Activated naive CD4-positive, alpha-beta T cell treated with Interleukin-2 at 50 U/mL for 16 hours (primary cell): Measurements from ENCODE around the gene ANO1.
"Not testable (repeated sequence)": the region's sequence is repeated elsewhere in the genome, so short reads cannot be mapped to it uniquely, and the experiment has no call there.

Source experiments
- DNase-seq: peaks from one replicate; pipeline ENCODE4 v3.0.0-alpha.2; 2020

ANO1 gene

DNA sequence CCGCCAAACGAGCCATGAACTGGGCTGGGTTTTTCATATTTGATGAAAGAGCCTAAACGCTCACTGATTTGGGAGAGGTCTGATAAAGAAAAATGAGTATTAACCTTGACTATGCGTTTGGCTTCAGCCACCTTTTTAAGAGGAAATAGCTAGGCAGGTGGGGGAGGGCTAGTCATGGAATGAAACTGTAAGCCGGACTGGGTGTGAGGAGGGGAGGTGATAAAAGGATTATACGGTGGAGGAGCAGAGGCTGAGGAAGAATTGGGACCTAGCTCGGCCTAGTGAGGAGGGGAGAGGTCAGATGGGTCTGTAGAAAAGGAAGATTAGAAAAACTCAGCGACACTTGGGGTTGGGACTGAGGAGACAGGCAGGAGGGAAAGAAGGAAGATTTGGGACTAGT lies 140.0 kb downstream of the ANO1 start:
- DNase-seq = not testable (repeated sequence)

DNA sequence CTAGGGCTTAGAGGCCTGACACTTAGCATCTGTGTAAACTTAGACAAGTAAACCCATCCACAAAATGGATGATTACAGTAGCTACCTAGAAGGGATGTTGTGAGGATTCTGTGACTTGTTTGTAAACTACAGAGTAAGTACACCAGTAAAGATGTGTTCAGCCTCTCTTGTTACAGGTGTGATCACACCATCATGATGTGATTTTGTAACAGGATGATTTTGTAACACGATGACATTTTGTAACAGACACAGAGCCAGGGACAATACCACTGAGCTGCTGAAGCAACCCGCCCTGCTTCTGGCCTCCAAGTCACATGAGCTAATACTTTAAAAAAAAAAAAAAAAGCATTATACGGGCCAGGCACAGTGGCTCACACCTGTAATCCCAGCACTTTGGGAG lies 142.0 kb downstream of the ANO1 start:
- no peak for DNase-seq

DNA sequence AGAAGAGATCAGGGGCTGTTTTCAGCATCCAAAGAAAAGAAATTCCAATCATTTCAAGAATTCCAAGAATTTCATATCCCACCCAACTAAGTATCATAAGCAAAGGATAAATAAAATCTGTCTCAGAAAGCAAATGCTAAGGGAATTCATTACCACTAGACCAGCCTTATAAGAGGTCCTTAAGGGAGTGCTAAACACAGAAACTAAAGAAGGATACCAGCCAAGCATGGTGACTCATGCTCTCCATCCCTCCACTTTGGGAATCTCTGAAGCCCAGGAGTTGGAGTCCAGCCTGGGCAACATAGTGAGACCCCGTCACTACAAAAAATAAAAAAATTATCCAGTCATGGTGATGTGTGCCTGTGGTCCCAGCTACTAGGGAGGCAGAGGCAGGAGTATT lies 142.8 kb downstream of the ANO1 start:
- no peak for DNase-seq

DNA sequence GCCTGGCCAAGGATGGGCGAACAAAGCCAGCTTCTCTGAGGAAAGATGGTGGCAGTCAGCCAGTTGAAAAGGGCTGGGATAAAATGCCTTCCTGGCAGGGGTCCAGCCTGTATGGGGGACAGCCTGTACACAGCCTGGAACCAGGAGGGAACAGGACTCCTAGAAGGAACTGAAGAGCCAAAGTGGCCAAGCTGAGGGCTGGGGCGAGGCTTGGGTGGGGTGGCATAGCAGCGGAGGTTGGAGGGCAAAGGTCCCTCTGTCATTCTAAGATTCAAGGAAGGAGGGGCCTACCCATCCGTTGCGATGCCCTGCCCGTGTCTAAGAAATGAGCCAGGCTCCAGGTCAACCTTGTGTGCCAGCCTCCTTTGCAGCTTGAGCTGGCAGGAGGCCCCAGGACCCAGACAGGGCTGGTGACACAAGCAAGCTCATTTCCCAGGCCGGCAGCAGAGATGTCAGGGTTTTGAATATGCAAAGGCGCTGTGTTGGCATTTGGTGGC lies 147.6 kb downstream of the ANO1 start:
- no peak for DNase-seq

DNA sequence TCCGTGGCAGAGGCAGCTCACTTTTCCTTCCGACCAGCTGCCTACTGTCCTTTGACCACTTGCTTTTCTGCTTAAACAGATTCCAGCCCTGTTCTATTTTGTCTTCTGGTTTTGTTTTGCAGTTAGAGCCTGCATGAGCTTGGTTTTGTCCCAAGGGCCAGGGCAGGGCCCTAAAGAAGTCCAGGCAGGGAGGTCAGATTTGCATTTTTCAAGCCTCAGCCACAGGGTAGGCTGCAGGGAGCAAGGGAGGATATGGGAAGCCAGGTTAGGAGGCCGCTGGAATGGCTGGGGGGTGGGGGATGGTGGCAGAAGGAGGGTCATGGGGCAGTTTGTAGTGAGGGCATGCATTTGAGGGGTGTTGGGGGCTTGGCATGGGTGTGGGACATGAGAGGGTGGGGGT lies 148.1 kb downstream of the ANO1 start:
- no peak for DNase-seq

DNA sequence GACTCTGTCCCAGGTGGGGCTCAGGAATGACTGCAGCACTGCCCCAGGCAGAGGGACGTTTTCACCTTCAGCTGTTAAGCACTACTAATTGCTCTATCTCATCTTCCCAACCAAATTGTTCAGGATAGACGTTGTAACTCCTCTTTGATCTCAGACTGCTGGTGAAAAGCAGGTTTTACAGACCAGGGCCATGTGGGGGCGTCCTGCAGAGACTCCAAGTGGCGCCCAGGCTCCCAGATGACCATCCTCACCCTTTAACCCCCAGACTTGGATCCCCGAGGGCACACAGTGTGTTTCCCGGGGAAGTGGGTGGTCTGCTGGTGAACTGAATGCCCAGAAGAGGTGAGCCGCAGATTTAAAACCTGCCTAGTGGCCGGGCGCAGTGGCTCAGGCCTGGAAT lies 148.8 kb downstream of the ANO1 start:
- DNase-seq = no peak

DNA sequence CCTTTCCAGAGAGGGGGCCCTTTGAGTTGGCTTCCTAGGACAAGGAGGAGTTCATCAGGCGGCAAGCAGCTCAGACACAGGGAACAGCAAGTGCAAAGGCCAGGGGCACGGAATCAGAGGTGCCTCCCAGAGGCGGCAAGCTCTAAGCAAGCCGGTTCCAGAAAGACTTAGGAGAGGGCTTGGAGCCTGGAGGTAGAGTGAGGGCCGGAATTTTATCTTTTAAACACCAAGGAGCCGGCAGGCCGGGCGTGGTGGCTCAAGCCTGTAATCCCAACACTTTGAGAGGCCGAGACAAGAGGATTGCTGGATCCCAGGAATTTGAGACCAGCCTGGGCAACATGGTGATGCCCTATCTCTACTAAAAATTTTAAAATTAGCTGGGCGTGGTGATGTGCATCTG lies 151.6 kb downstream of the ANO1 start:
- no peak for DNase-seq

DNA sequence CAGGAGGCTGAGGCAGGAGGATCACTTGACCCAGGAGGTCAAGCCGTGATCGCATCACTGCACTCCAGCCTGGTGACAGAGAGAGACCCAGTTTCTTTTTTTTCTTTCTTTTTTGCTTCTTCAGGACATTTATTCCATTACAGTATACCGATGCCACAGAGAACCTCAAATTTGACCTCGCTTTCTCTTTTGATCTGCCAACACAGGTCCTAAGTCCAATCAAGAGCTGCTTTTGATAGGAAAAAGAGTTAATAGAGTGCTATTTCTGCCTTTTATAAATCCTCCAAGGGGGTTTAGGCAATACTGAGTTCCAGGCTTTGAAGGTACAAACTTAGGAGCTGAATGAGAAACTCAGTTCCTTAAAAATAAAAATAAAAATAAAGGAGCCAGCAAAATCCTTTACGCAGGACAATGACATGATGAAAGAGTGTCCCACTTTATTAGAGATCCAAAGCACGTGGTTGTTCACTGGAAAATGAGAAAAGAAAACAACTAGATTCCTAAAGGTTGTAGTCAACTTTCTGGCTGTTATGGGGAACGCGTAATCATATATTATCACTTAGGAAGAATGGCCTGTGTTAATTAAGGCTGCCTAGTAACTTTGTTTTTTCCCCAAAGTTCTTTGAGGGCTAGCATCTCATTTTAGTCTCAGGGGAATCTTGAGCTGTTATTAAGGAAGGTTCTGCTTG lies 152.2 kb downstream of the ANO1 start:
- no peak for DNase-seq

DNA sequence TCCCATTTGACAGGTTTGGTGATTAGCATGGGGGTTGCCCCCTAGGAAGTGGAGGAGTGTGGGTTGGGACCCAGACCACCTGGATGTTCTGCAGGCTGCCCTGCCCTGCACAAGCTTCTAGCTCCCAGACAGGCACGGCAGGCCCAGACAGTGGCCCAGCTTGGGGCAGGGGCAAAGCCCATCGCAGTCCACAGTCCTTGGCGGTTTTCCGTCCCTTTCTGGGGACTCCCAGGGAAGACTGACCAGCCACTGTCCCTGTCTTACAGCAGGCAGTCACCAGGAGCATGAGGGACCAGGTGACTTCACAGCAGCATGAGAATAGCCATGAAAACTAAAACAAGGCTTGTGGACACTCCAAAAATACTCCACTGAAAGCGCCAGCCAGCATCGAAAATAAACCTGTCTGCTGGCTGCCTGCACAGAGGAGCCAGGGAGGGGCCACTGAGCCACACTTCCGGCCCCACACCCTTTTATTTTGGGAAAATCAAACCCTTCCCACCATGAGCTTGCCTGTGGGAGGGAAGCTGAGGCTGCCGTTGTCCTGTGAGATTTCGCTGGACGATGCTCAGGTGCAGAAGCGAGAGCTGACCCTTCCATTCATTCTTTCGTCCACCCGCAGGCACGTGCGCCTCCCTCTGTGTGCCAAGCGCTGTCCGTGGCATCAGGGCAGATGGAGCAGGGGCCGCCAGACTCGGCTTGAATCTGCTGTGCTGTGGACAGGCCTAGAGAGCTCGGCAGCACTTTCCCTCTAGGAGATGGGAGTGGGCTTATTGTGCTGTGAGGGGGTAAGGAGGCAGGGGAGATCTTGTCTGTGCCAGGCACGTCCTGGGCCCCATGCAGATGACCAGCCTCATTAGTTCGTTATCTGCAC lies 153.0 kb downstream of the ANO1 start:
- DNase-seq = no peak

DNA sequence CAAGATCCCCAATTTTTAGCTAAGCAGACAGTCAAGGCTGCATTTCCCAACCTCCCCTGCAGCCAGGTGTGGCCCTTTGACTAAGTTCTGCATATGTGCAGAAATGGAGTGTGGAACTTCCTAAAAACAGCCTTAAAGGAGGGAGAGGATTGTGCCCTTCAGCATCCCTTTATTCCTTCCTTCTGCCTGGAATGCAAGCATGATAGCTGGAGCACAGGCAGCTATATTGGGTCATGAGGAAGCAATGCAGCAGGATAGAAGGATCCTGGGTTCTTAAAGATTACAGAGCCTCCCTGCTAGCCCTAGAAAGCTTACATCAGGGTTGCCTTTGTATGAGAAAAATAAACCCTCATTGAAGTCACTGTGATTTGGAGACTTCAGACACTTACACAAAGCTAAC lies 154.9 kb downstream of the ANO1 start:
- DNase-seq = no peak

DNA sequence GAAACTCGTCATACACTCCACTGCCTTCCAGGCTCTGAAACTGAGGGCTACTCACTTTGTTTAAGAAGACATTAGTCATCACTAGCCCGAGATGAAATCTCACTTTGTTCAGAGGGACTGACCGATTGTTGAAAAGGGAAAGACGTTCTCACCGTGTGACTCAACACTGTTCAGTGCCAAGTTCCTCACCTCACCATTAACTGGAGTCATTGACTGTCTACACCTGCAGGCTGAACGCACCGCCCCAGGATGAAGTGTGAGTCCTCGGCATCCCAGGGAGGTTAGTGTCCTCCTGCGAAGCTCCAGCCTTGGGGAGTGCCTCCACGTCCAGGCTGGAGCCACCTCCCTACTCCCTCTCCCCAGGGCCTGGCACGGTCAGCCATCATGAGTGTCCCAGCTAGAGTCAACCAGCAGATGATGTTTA lies 155.4 kb downstream of the ANO1 start:
- DNase-seq = no peak

DNA sequence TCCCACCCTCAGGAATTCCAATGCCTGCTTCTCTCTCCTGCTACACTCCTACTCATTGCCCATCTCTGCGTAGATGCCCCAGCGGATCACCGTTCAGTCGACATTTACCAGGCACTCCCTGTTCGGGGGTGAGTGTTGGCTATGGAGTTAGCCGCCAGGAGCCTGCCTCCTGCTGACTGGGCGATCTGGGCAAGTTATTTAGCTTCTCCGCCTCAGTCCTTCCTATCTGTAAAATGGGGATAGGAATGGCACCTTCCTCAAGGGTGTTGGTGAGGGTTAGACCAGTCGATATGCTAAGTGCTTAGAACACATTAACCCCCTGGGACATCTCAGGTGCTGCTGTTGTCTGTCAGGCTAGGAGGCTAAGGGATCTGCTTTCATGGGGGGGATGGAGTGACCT lies 155.8 kb downstream of the ANO1 start:
- no peak for DNase-seq
